Ovary (tissue), 3 donors: ENCODE measurements around the gene HAPSTR1.

Experiments used
- EP300 ChIP-seq: sonication (generic); formaldehyde crosslinking; IDR thresholded peaks from one replicate; pipeline ENCODE4 v1.6.1; 2017; ENCODE audit warnings: antibody characterized with exemption
- POLR2A ChIP-seq: fragments of 450-650 bp; IDR thresholded peaks from one replicate; pipeline ENCODE4 v1.6.1; 2017; ENCODE audit warnings: antibody characterized with exemption, mild to moderate bottlenecking, moderate library complexity
- TF ChIP-seq, protein P1 (sequence below), 3 donors: fragments of 450-650 bp in 2 of 3; fragments of 200-600 bp in 1 of 3; IDR thresholded peaks; one replicate each; pipeline versions ENCODE4 v1.5.1 to v1.8.0; 2016 to 2022; ENCODE audit warnings: antibody characterized with exemption in 3 of 3, mild to moderate bottlenecking in 1 of 3
- donor health status: DM: no; HTN: no; CAD: no.

DNA sequence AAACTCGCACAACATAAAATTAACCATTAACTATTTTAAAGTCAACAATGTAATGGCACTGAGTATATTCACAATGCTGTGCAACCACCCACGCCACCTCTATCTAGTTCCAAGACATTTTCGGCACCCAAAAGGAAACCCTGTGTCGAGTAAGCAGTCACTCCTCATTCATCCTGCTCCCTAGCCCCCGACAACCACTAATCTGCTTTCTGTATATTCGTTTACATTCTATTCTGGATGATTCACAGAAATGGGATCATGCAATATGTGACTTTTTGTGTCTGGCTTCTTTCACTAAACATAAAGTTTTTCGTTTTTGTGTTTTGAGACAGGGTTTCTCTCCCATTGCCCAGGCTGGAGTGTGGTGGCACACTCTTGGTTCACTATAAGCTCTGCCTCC lies 42.2 kb upstream of the HAPSTR1 start:
- TF ChIP-seq, protein P1, sequence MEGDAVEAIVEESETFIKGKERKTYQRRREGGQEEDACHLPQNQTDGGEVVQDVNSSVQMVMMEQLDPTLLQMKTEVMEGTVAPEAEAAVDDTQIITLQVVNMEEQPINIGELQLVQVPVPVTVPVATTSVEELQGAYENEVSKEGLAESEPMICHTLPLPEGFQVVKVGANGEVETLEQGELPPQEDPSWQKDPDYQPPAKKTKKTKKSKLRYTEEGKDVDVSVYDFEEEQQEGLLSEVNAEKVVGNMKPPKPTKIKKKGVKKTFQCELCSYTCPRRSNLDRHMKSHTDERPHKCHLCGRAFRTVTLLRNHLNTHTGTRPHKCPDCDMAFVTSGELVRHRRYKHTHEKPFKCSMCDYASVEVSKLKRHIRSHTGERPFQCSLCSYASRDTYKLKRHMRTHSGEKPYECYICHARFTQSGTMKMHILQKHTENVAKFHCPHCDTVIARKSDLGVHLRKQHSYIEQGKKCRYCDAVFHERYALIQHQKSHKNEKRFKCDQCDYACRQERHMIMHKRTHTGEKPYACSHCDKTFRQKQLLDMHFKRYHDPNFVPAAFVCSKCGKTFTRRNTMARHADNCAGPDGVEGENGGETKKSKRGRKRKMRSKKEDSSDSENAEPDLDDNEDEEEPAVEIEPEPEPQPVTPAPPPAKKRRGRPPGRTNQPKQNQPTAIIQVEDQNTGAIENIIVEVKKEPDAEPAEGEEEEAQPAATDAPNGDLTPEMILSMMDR (IDR thresholded peaks at IDR 0.05), result no peak
- no peak for TF ChIP-seq POLR2A
- TF ChIP-seq EP300, result no peak
